Hematopoietic multipotent progenitor cell treated with erythropoietin and hydrocortisone succinate and interleukin-3 and kit ligand, for 6 days (in vitro differentiated cells): ENCODE results near the gene SH3GL3.

Source experiments
- DNase-seq: peaks from one replicate; pipeline ENCODE4 v3.0.0-alpha.2; 2015

SH3GL3 gene

GRCh38 chr15:83631534-83631933 is 184.4 kb downstream of the SH3GL3 start:
- DNase-seq, result no peak

GRCh38 chr15:83643201-83643600 is 196.1 kb downstream of the SH3GL3 start:
- DNase-seq, result no peak

- DNase-seq, result no peak
Measured at GRCh38 chr15:83644439-83644838, 197.3 kb downstream of the SH3GL3 start.

GRCh38 chr15:83650831-83651230 is 203.7 kb downstream of the SH3GL3 start:
- no peak for DNase-seq

GRCh38 chr15:83651541-83651940 is 204.4 kb downstream of the SH3GL3 start:
- no peak for DNase-seq

GRCh38 chr15:83652626-83653204 is 205.6 kb downstream of the SH3GL3 start:
- no peak for DNase-seq

- DNase-seq, result no peak
Measured at GRCh38 chr15:83653288-83653638, 206.1 kb downstream of the SH3GL3 start.

- DNase-seq, result peak; percentile 52
Measured at GRCh38 chr15:83653639-83654378, 206.7 kb downstream of the SH3GL3 start, which contains the start of gene ADAMTSL3. Gene ADAMTSL3 (plus strand): TSS chr15:83654123. CDS start chr15:83655762, 1,639 bp downstream.

- no peak for DNase-seq
Measured at GRCh38 chr15:83654379-83655236, 207.5 kb downstream of the SH3GL3 start.

- no peak for DNase-seq
Measured at GRCh38 chr15:83655237-83655616, 208.1 kb downstream of the SH3GL3 start.

- no peak for DNase-seq
Measured at GRCh38 chr15:83656192-83656591, 209.1 kb downstream of the SH3GL3 start.

- no peak for DNase-seq
Measured at GRCh38 chr15:83656943-83657528, 209.9 kb downstream of the SH3GL3 start.

GRCh38 chr15:83657549-83657948 is 210.4 kb downstream of the SH3GL3 start:
- DNase-seq, result peak; percentile 16

GRCh38 chr15:83658430-83659416 is 211.6 kb downstream of the SH3GL3 start:
- no peak for DNase-seq

GRCh38 chr15:83659417-83659812 is 212.3 kb downstream of the SH3GL3 start:
- DNase-seq, result no peak

GRCh38 chr15:83665480-83665879 is 218.3 kb downstream of the SH3GL3 start:
- DNase-seq, result no peak
